Umbilical cord (tissue), 2 donors: ENCODE data around the gene ZNF43. TPM values are rescaled to one million over a fixed set of nuclear protein-coding genes. Genes with fewer than 3 reads are reported as not detected.
"Not testable (repeated sequence)": the region's sequence is repeated elsewhere in the genome, so short reads cannot be mapped to it uniquely, and the experiment has no call there.

Experiments used
- DNase-seq: peaks from one replicate; pipeline ENCODE4 v3.0.0-alpha.2; 2015; ENCODE audit warnings: low spot score
- total RNA-seq: library from RNA; depleted of rRNA; stranded (reverse); fragments of >200 nt; gene quantifications from one replicate; pipeline ENCODE4 v1.2.3, GENCODE V29; 2014; ENCODE audit warnings: low replicate concordance; ENCODE audit not compliant: insufficient read depth

ZNF43 gene
- total RNA-seq, 1 donor from 2014 or later: 16.9 TPM

DNA sequence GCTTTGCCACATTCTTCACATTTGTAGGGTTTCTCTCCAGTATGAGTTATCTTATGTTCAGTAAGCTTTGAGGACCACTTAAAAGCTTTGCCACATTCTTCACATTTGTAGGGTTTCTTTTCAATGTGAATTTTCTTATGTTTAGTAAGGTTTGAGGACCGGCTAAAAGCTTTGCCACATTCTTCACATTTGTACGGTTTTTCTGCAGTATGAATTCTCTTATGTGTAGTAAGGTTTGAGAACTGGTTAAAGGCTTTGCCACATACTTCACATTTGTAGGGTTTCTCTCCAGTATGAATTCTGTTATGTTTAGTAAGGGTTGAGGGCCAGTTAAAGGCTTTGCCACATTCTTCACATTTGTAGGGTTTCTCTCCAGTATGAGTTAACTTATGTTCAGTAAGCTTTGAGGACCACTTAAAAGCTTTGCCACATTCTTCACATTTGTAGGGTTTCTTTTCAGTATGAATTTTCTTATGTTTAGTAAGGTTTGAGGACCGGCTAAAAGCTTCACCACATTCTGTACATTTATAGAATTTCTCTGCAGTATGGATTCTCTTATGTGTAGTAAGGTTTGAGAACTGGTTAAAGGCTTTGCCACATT, 27.5 kb downstream of the ZNF43 start:
- not testable (repeated sequence) for DNase-seq

DNA sequence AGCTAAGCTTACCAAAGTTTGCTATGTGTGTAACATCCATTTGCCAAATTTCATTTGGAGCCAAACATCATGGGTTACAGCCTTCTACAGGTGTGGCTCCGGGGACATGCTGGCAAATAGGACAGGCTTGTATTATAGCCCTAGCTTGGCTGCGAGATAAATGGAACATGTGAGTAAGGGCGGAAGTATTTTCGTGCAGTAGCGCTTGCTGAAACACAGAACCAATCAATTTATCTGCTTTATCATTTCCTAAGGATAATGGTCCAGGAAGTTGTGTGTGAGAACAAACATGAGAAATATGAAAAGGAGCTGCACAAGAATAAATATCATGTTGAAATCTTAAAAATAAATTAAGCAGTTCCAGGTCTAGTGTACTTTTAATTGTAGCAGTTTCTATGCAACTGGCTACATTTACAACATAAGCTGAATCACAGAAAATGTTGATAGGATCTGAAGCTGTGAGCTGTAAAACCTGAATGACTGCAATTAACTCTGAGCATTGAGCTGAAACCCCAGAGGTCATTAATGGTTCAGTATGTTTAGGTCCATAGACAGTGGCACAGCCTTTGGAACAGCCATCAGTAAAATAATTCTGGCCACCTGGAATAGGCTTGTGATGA, 46.4 kb downstream of the ZNF43 start:
- no peak for DNase-seq

DNA sequence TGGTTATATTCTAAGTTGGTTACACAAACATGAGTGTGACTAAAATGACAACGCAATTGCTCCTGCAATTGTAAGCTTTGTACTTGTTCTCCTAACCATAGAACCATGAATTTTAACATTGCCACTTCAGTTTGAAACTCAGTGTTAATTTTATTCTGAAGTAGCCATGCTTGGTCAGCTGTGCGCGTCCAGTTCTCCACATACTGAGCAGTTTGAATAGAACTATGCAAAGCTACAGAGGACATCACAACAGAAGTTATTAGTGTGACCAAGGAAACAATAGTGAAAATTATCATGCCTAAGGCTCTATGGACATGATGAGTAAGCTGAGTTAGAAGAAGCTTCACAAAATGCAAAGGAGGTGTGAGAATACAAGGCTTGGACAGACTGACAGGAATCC, 49.0 kb downstream of the ZNF43 start:
- DNase-seq: no peak

DNA sequence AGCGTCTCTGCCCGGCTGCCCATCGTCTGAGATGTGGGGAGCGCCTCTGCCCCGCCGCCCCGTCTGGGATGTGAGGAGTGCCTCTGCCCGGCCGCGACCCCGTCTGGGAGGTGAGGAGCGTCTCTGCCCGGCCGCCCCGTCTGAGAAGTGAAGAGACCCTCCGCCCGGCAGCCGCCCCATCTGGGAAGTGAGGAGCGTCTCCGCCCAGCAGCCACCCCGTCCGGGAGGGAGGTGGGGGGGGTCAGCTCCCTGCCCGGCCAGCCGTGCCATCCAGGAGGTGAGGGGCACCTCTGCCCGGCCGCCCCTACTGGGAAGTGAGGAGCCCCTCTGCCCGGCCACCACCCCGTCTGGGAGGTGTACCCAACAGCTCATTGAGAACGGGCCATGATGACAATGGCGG, 60.2 kb downstream of the ZNF43 start:
- not testable (repeated sequence) for DNase-seq

DNA sequence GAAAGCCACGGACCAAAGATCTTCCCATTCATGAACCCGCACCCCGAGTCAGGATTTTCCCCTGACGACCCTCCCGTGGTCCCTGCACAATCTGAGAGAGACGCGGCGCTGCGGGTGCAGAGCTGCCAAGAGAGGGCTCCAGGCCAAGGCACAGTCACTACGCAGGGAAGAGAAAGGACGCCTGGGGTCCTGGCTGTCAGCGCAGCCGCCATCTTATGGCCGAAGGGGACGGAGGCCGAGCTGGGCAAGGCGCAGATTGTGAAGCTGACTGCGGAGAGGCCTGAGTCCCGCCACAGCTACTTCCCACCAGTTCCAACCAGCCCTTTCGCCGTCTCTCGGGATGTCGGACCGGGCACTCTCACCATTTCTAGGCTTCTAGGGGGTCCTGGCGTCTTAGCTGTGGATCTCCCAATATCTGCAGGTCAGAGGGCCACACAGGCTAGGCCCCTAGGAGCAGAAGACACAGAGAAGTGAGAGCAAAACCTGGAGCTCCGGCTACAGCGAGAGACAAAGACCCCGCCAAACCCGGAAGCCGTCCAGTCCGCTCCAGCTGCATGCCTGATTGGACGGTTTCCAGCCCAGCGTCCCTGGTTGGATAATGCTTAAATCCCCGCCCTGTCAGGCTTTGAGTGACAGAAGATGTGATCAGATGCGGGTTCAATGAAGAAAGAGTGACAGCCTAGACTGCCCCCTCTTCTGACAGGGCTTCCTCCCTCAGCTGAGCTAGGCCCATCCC, 68.7 kb downstream of the ZNF43 start, which contains the start of gene ZNF100:
ZNF100 (minus strand) TSS at position 515 of the 736 bp plus-strand sequence; CDS start at position 365, 150 bp downstream.
- peak; percentile 97 for DNase-seq

DNA sequence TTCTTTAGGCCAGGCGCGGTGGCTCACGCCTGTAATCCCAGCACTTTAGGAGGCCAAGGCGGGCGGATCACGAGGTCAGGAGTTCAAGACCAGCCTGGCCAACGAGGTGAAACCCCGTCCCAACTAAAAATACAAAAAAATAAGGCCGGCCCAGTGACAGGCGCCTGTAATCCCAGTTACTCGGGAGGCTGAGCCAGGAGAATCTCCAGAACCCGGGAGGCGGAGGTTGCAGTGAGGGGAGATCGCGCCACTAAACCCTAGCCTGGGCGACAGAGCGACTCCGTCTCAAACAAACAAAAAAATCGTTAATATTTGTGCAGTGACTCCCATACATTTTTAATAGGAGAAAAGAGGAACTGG, 69.3 kb downstream of the ZNF43 start:
- not testable (repeated sequence) for DNase-seq

DNA sequence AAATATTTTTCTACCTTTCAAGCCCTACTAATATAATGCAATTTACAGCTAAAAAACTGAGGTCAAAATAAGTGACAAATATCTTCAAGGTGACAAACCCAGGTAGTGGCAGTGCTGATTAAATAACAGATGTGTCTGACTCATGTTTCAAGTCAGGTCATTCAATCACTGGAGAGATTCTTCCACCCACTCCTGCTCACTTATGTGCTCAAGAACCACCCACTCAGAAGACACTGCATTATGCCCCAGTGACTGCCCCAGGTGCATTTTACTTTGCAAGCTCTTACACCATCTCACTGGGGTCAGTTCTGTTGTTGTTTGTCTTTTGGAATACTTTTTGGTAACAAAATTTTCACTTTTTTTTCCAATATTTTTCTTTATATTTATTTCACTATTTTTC, 70.8 kb downstream of the ZNF43 start:
- no peak for DNase-seq

DNA sequence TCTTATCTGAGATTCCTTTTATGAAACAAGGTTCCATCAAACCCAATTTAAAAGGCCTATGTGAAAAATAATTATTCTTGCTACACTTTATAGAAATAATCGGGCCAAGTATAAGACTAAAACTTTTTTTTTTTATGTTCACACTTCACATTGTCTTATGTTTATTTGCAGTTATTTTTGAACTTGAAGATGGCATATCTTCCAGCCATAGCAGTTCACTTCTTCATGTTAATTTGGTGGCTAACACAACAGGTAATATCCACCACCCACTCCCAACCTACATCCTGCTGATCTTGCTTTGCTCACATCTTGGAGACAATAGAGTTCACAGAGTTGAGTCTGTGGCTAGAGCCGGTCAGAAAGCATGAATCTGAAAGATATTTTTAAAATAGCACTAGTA, 74.4 kb downstream of the ZNF43 start:
- not testable (repeated sequence) for DNase-seq

DNA sequence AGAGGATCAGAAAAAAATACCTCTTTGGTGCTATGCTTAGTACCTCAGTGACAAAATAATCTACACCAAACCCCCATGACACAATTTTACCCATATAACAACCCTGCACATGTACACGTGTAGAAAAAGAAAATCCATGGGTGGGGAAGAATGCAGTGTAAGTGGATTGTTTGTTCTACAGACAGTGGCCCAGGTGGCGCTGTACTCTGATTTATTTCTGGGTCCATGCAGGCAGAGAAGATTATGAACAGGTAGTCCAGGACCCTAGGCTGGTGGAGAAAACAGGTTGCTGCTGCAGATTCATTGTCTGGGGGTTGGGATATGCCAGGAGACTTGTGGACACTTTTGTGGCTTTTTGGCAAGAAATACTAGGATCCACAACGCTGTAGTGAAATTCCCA, 77.7 kb downstream of the ZNF43 start:
- DNase-seq: no peak

DNA sequence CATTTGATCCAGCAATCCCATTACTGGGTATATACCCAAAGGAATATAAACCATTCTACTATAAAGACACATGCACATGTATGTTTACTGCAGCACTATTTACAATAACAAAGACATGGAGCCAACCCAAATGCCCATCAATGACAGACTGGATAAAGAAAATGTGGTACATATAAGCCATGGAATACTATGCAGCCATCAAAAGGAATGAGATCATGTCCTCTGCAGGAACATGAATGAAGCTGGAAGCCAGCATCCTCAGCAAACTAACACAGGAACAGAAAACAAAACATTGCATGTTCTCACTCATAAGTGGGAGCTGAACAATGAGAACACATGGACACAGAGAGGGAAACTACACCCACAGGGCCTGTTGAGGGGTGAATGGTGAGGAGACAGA, 80.4 kb downstream of the ZNF43 start:
- DNase-seq: not testable (repeated sequence)

Other genes with a start within 250 kb of the ZNF43 start
- gene ZNF100, start 68.6 kb downstream of the ZNF43 start, total RNA-seq: 20.0 TPM
- 10.8 TPM for gene ZNF208, start 174.8 kb upstream of the ZNF43 start, total RNA-seq
- 4.1 TPM for gene ZNF257, start 216.3 kb upstream of the ZNF43 start, total RNA-seq